ENCODE data around the gene THTPA. TPM values are rescaled to one million over a fixed set of nuclear protein-coding genes. Genes with fewer than 3 reads are reported as not detected.

Gene THTPA
- total and polyA plus RNA-seq, 9 of the 15 experiments (the other 6 are each of a cell fraction or from before 2014, with no cell fraction given): 2.4 to 8.7 (median 5.2) TPM

- Histone ChIP-seq H3K9me1 (ENCODE audit: control insufficient read depth, insufficient read depth, low read length) (no peaks in the 10 kb centered on the region), H3K4me2 (ENCODE audit: insufficient read depth, low read length) (no peak overlapping the region), H3K9ac (ENCODE audit: insufficient read depth in 1 of 2, low read depth in 2 of 2, low read length in 2 of 2) (no peak overlapping the region), H3K4me1 (replicated peaks in 1 of 2; ENCODE audit: control insufficient read depth in 2 of 2, insufficient read depth in 2 of 2, low read length in 2 of 2) (no peaks in the 10 kb centered on the region; a peak in 1 of 5 replicates), H4K20me1 (replicated peaks; ENCODE audit: control insufficient read depth, insufficient read depth, low read length) (no peaks in the 10 kb centered on the region), H3K4me3 (no peak overlapping the region), H3K27ac (ENCODE audit: extremely low read depth, low read depth, low read length) (no peak overlapping the region), H2AFZ (ENCODE audit: low read depth, low read length) (no peak overlapping the region), H3K27me3 (ENCODE audit: control insufficient read depth in 2 of 2, insufficient read depth in 2 of 2, low read length in 2 of 2) (no peaks in the 10 kb centered on the region), H3K36me3 (ENCODE audit: control insufficient read depth, insufficient read depth, low read length) (no peaks in the 10 kb centered on the region), H3K9me3 (replicated peaks; ENCODE audit: control insufficient read depth, insufficient read depth, low read depth, low read length) (no peaks in the 10 kb centered on the region), H3K79me2 (ENCODE audit: control insufficient read depth, insufficient read depth, low read length) (no peaks in the 10 kb centered on the region)
- ATAC-seq (no peak), FAIRE-seq (no peak), DNase-seq (ENCODE audit: extremely low read depth in 1 of 4, low spot score in 3 of 4) (no peak)
- ChIA-PET CTCF (ENCODE audit: low intra/inter-chr PET ratio) (interaction anchor here (1.0 kb wide), 1 partner anchor 64 kb away, joined by 9 read pairs; no protein-coding TSS in a partner anchor), POLR2A (interaction anchor here (0.6 to 0.8 kb wide), 3 partner anchors 9 to 22 kb away, joined by 3 to 6 read pairs (median 5); no protein-coding TSS in a partner anchor)
- 1% methylated on average over 5 of the region's 5 CpGs for WGBS (ENCODE audit: insufficient coverage, low coverage, missing lambda C conversion rate)
- BruUV-seq (replicated peaks): no TSS peak
- intact Hi-C loops (cut with micrococcal nuclease): no loop called here
- in situ Hi-C loops (cut with MboI): no loop called here
- TF ChIP-seq RFX7 (CRISPR knock-in tag; IDR thresholded peaks at IDR 0.05) (no peak), ZNF12 (CRISPR knock-in tag; IDR thresholded peaks at IDR 0.05) (no peak), SRF (CRISPR knock-in tag; IDR thresholded peaks at IDR 0.05) (no peak), NCOA2 (IDR thresholded peaks at IDR 0.05; ENCODE audit: partially characterized antibody in 2 of 2) (no peak), RREB1 (CRISPR knock-in tag; IDR thresholded peaks at IDR 0.05) (no peak), SMARCA4 (IDR thresholded peaks at IDR 0.05) (no peak), FOXK1 (CRISPR knock-in tag; IDR thresholded peaks at IDR 0.05; ENCODE audit: borderline replicate concordance) (no peak)
Observed at GRCh38 chr14:23542261-23542660, 13.8 kb upstream of the THTPA start.
